Suprapubic skin (tissue), 4 donors: ENCODE measurements around the gene DTNBP1. TPM values are rescaled to one million over a fixed set of nuclear protein-coding genes. Genes with fewer than 3 reads are reported as not detected.
"Not testable (repeated sequence)": the region's sequence is repeated elsewhere in the genome, so short reads cannot be mapped to it uniquely, and the experiment has no call there.

Experiments used
- DNase-seq, 2 donors: peaks; one replicate each; pipeline ENCODE4 v3.0.0-alpha.2; 2019; ENCODE audit warnings: low spot score in 2 of 2
- H3K27ac ChIP-seq: fragments of 200-600 bp; sonication (generic); one replicate; pipeline ENCODE4 v1.5.1; 2019
- H3K27me3 ChIP-seq: fragments of 200-600 bp; sonication (generic); one replicate; pipeline ENCODE4 v1.5.1; 2019
- H3K36me3 ChIP-seq: fragments of 200-600 bp; sonication (generic); one replicate; pipeline ENCODE4 v1.5.1; 2019
- H3K4me1 ChIP-seq: fragments of 200-600 bp; sonication (generic); one replicate; pipeline ENCODE4 v1.5.1; 2019
- H3K4me3 ChIP-seq: fragments of 200-600 bp; sonication (generic); one replicate; pipeline ENCODE4 v1.5.1; 2019; ENCODE audit warnings: mild to moderate bottlenecking
- H3K9me3 ChIP-seq: fragments of 200-600 bp; sonication (generic); one replicate; pipeline ENCODE4 v1.5.1; 2019
- CTCF ChIP-seq, 2 donors: fragments of 200-600 bp in 1 of 2; fragments of 450-650 bp in 1 of 2; sonication (generic) in 1 of 2; IDR thresholded peaks; one replicate each; pipeline ENCODE4 v1.5.1; 2016 to 2019; ENCODE audit warnings: antibody characterized with exemption in 2 of 2, mild to moderate bottlenecking in 1 of 2, moderate library complexity in 1 of 2
- EP300 ChIP-seq: sonication (generic); formaldehyde crosslinking; IDR thresholded peaks from one replicate; pipeline ENCODE4 v1.6.1; 2017; ENCODE audit warnings: antibody characterized with exemption
- POLR2A ChIP-seq, 2 donors: fragments of 450-650 bp; IDR thresholded peaks; one replicate each; pipeline ENCODE4 v1.6.1; 2017; ENCODE audit warnings: antibody characterized with exemption in 2 of 2, mild to moderate bottlenecking in 2 of 2, moderate library complexity in 2 of 2
- POLR2AphosphoS5 ChIP-seq, 3 donors: sonication (generic); formaldehyde crosslinking; IDR thresholded peaks; one replicate each; pipeline ENCODE4 v1.6.1; 2017; ENCODE audit warnings: antibody characterized with exemption in 3 of 3
- whole genome bisulfite sequencing: methylation state at CpG from one replicate; pipeline ENCODE4 v1.1.5; 2018; 5-methylcytosine and 5-hydroxymethylcytosine counted together
- total RNA-seq, 4 donors: library from RNA; depleted of rRNA; stranded (reverse); fragments of >200 nt; gene quantifications; one replicate each; pipeline ENCODE4 v1.1.0, GENCODE V29; 2016

DTNBP1 gene
- total RNA-seq, 4 donors from 2014 or later: 12.7 to 17.1 (median 16.4) TPM

GRCh38 chr6:15674690-15675386, 12.0 kb upstream of the DTNBP1 start:
- no peaks in the 10 kb centered on the region for H3K27me3 ChIP-seq
- no peak for TF ChIP-seq EP300
- no peak for TF ChIP-seq POLR2AphosphoS5 (IDR thresholded peaks at IDR 0.05)
- TF ChIP-seq CTCF (IDR thresholded peaks at IDR 0.05): no peak
- no peaks in the 10 kb centered on the region for H3K36me3 ChIP-seq
- H3K4me3 ChIP-seq: no peak overlapping the region
- no peak overlapping the region for H3K27ac ChIP-seq
- WGBS: 70% methylated on average over 9 of the region's 9 CpGs
- peaks cover 3% of the 10 kb centered on the region for H3K4me1 ChIP-seq
- no peak for DNase-seq
- H3K9me3 ChIP-seq: no peaks in the 10 kb centered on the region

GRCh38 chr6:15673666-15674065, 10.8 kb upstream of the DTNBP1 start:
- no peak for TF ChIP-seq POLR2A (IDR thresholded peaks at IDR 0.05)
- TF ChIP-seq POLR2AphosphoS5 (IDR thresholded peaks at IDR 0.05): no peak
- no peak for TF ChIP-seq CTCF (IDR thresholded peaks at IDR 0.05)
- no peak for DNase-seq
- no peaks in the 10 kb centered on the region for H3K27me3 ChIP-seq
- no peaks in the 10 kb centered on the region for H3K36me3 ChIP-seq
- no peaks in the 10 kb centered on the region for H3K9me3 ChIP-seq
- 79% methylated on average over 3 of the region's 3 CpGs for WGBS
- H3K4me1 ChIP-seq: peaks cover 3% of the 10 kb centered on the region
- no peak overlapping the region for H3K27ac ChIP-seq
- H3K4me3 ChIP-seq: no peak overlapping the region

- H3K27ac ChIP-seq: no peak overlapping the region
- no peaks in the 10 kb centered on the region for H3K9me3 ChIP-seq
- H3K27me3 ChIP-seq: no peaks in the 10 kb centered on the region
- WGBS: 72% methylated on average over 3 of the region's 3 CpGs
- H3K4me3 ChIP-seq: no peak overlapping the region
- no peak for DNase-seq
- no peak for TF ChIP-seq CTCF (IDR thresholded peaks at IDR 0.05)
- TF ChIP-seq POLR2AphosphoS5 (IDR thresholded peaks at IDR 0.05): no peak
- no peak for TF ChIP-seq EP300
- TF ChIP-seq POLR2A (IDR thresholded peaks at IDR 0.05): no peak
- peaks cover 3% of the 10 kb centered on the region for H3K4me1 ChIP-seq
- H3K36me3 ChIP-seq: no peaks in the 10 kb centered on the region
These were observed 10.0 kb upstream of the DTNBP1 start for GRCh38 chr6:15672818-15673217.

- no peak for TF ChIP-seq POLR2A (IDR thresholded peaks at IDR 0.05)
- TF ChIP-seq CTCF (IDR thresholded peaks at IDR 0.05): no peak
- TF ChIP-seq EP300: no peak
- TF ChIP-seq POLR2AphosphoS5 (IDR thresholded peaks at IDR 0.05): no peak
- H3K36me3 ChIP-seq: no peaks in the 10 kb centered on the region
- no peaks in the 10 kb centered on the region for H3K27me3 ChIP-seq
- H3K9me3 ChIP-seq: no peaks in the 10 kb centered on the region
- WGBS: 100% methylated on average over 1 of the region's 1 CpG
- no peak for DNase-seq
- H3K4me3 ChIP-seq: no peak overlapping the region
- H3K4me1 ChIP-seq: peaks cover 3% of the 10 kb centered on the region
- no peak overlapping the region for H3K27ac ChIP-seq
These were observed 9.5 kb upstream of the DTNBP1 start for GRCh38 chr6:15672291-15672690.

- H3K27ac ChIP-seq: no peak overlapping the region
- peaks cover 3% of the 10 kb centered on the region for H3K4me1 ChIP-seq
- TF ChIP-seq POLR2A (IDR thresholded peaks at IDR 0.05) (no peak), POLR2AphosphoS5 (IDR thresholded peaks at IDR 0.05) (no peak), CTCF (IDR thresholded peaks at IDR 0.05) (no peak), EP300 (no peak)
- no peak overlapping the region for H3K4me3 ChIP-seq
- no peaks in the 10 kb centered on the region for H3K9me3 ChIP-seq
- WGBS: 73% methylated on average over 2 of the region's 2 CpGs
- DNase-seq: no peak
- no peaks in the 10 kb centered on the region for H3K36me3 ChIP-seq
- H3K27me3 ChIP-seq: no peaks in the 10 kb centered on the region
These were observed 6.1 kb upstream of the DTNBP1 start for GRCh38 chr6:15668918-15669317.

GRCh38 chr6:15666896-15667295, 4.1 kb upstream of the DTNBP1 start:
- H3K27me3 ChIP-seq, H3K36me3 ChIP-seq, DNase-seq, H3K9me3 ChIP-seq, H3K27ac ChIP-seq, H3K4me3 ChIP-seq, H3K4me1 ChIP-seq: not testable (repeated sequence)
- 93% methylated on average over 3 of the region's 4 CpGs for WGBS
